GM12873 (cell line): Measurements from ENCODE around the gene GARNL3.
A peak's percentile ranks its signal among the peaks of the same experiment; 100 is the strongest.

Experiments
- CTCF ChIP-seq: IDR thresholded peaks from 2 replicates; pipeline ENCODE4 v1.5.1; 2012; ENCODE audit warnings: low read depth, mild to moderate bottlenecking, moderate library complexity, low read length, control low read depth; ENCODE audit not compliant: insufficient read depth; ENCODE audit errors: missing control alignments

The GARNL3 gene

GRCh38 chr9:127407492-127407843 is 142.9 kb downstream of the GARNL3 start:
- TF ChIP-seq CTCF, result no peak

GRCh38 chr9:127411122-127411521 is 146.5 kb downstream of the GARNL3 start:
- TF ChIP-seq CTCF, result no peak

GRCh38 chr9:127415141-127415540 is 150.6 kb downstream of the GARNL3 start:
- no peak for TF ChIP-seq CTCF

GRCh38 chr9:127415657-127416056 is 151.1 kb downstream of the GARNL3 start:
- no peak for TF ChIP-seq CTCF

GRCh38 chr9:127417131-127418036 is 152.8 kb downstream of the GARNL3 start:
- no peak for TF ChIP-seq CTCF

- peak; percentile 43 for TF ChIP-seq CTCF
Observed at GRCh38 chr9:127418037-127418471, 153.5 kb downstream of the GARNL3 start.

- no peak for TF ChIP-seq CTCF
Observed at GRCh38 chr9:127419348-127419747, 154.8 kb downstream of the GARNL3 start.
